HEK293 (cell line): Measurements from ENCODE around the gene MMUT.

Experiments used
- CTCF ChIA-PET: fragments of 350-600 bp; formaldehyde crosslinking; extraction: SDS; loops from one replicate; lab custom pipeline; 2021; ENCODE audit warnings: antibody characterized with exemption; lab: Yijun Ruan, JAX
- POLR2A ChIA-PET: fragments of 300-600 bp; formaldehyde crosslinking; extraction: SDS; loops from one replicate; lab custom pipeline; 2020; ENCODE audit warnings: antibody characterized with exemption, inconsistent platforms; lab: Yijun Ruan, JAX
- H3K27ac ChIP-seq: fragments of 200-500 bp; sonication (Bioruptor generic); 2 replicates; pipeline ENCODE4 v1.5.1; 2014; ENCODE audit warnings: low read depth, low read length, control low read depth, inconsistent platforms; ENCODE audit errors: extremely low read depth
- H3K36me3 ChIP-seq, 2 experiments: fragments of 200-500 bp in 1 of 2; sonication (Bioruptor generic) in 1 of 2; 1 replicate in 1 of 2; 2 replicates in 1 of 2; pipeline ENCODE4 v1.5.1; 2014 to 2017; ENCODE audit warnings: inconsistent platforms in 2 of 2, low read length in 2 of 2; ENCODE audit not compliant: control insufficient read depth in 2 of 2, insufficient read depth in 1 of 2
- H3K4me1 ChIP-seq: fragments of 200-500 bp; sonication (Bioruptor generic); 2 replicates; pipeline ENCODE4 v1.5.1; 2014; ENCODE audit warnings: mild to moderate bottlenecking, low read length, inconsistent platforms; ENCODE audit not compliant: control insufficient read depth, insufficient read depth
- H3K4me3 ChIP-seq: 2 replicates; pipeline ENCODE4 v1.5.1; 2011; ENCODE audit warnings: low read depth, mild to moderate bottlenecking, control low read depth, low read length, moderate library complexity
- H3K9me3 ChIP-seq: fragments of 200-500 bp; sonication (Bioruptor generic); 2 replicates; pipeline ENCODE4 v1.5.1; 2014; ENCODE audit warnings: low read depth, low read length, inconsistent platforms; ENCODE audit not compliant: control insufficient read depth, insufficient read depth
- AEBP2 ChIP-seq: fragments of 450-650 bp; formaldehyde crosslinking; IDR thresholded peaks from 2 replicates; pipeline ENCODE4 v1.5.1; 2016; ENCODE audit warnings: missing biosample characterization, missing genetic modification characterization, borderline replicate concordance
- EGR2 ChIP-seq: fragments of 450-650 bp; formaldehyde crosslinking; IDR thresholded peaks from 2 replicates; pipeline ENCODE4 v1.5.1; 2016; ENCODE audit warnings: low read depth, missing biosample characterization, missing genetic modification characterization
- GLIS2 ChIP-seq: fragments of 450-650 bp; formaldehyde crosslinking; IDR thresholded peaks from 2 replicates; pipeline ENCODE4 v1.5.1; 2016; ENCODE audit warnings: missing biosample characterization, missing genetic modification characterization
- KLF1 ChIP-seq: fragments of 450-650 bp; formaldehyde crosslinking; IDR thresholded peaks from 2 replicates; pipeline ENCODE4 v1.5.1; 2016; ENCODE audit warnings: missing biosample characterization, missing genetic modification characterization
- KLF7 ChIP-seq: fragments of 450-650 bp; formaldehyde crosslinking; IDR thresholded peaks from 2 replicates; pipeline ENCODE4 v1.5.1; 2016; ENCODE audit warnings: missing biosample characterization, missing genetic modification characterization, borderline replicate concordance
- MZF1 ChIP-seq: fragments of 450-650 bp; formaldehyde crosslinking; IDR thresholded peaks from 2 replicates; pipeline ENCODE4 v1.5.1; 2017; ENCODE audit warnings: missing biosample characterization, missing genetic modification characterization, borderline replicate concordance
- SCRT2 ChIP-seq: fragments of 450-650 bp; formaldehyde crosslinking; IDR thresholded peaks from 2 replicates; pipeline ENCODE4 v1.5.1; 2016; ENCODE audit warnings: missing biosample characterization, missing genetic modification characterization
- SP2 ChIP-seq: fragments of 450-650 bp; formaldehyde crosslinking; IDR thresholded peaks from 2 replicates; pipeline ENCODE4 v1.5.1; 2016; ENCODE audit warnings: missing biosample characterization, missing genetic modification characterization
- SP7 ChIP-seq: fragments of 450-650 bp; formaldehyde crosslinking; IDR thresholded peaks from 2 replicates; pipeline ENCODE4 v1.5.1; 2016; ENCODE audit warnings: missing biosample characterization, missing genetic modification characterization
- TRIM28 ChIP-seq: IDR thresholded peaks from 2 replicates; pipeline ENCODE4 v1.6.1; 2011; ENCODE audit warnings: low read length, control low read depth, borderline replicate concordance
- YY1 ChIP-seq: fragments of 450-650 bp; formaldehyde crosslinking; IDR thresholded peaks from 2 replicates; pipeline ENCODE4 v1.5.1; 2018; ENCODE audit warnings: missing biosample characterization, missing genetic modification characterization
- ZBTB1 ChIP-seq: fragments of 450-650 bp; formaldehyde crosslinking; IDR thresholded peaks from 2 replicates; pipeline ENCODE4 v1.5.1; 2016; ENCODE audit warnings: missing biosample characterization, missing genetic modification characterization
- ZBTB20 ChIP-seq: fragments of 450-650 bp; formaldehyde crosslinking; IDR thresholded peaks from 2 replicates; pipeline ENCODE4 v1.5.1; 2016; ENCODE audit warnings: missing biosample characterization, missing genetic modification characterization
- ZBTB49 ChIP-seq: fragments of 450-650 bp; formaldehyde crosslinking; IDR thresholded peaks from 2 replicates; pipeline ENCODE4 v1.5.1; 2016; ENCODE audit warnings: missing biosample characterization, missing genetic modification characterization, low read depth
- ZBTB7A ChIP-seq: fragments of 450-650 bp; formaldehyde crosslinking; IDR thresholded peaks from 2 replicates; pipeline ENCODE4 v1.5.1; 2016; ENCODE audit warnings: low read depth, missing biosample characterization, missing genetic modification characterization
- ZFHX2 ChIP-seq: fragments of 450-650 bp; formaldehyde crosslinking; conservative IDR thresholded peaks from 2 replicates; pipeline ENCODE4 v1.5.1; 2016; ENCODE audit warnings: missing biosample characterization, missing genetic modification characterization
- ZNF146 ChIP-seq: fragments of 450-650 bp; formaldehyde crosslinking; IDR thresholded peaks from 2 replicates; pipeline ENCODE4 v1.5.1; 2016; ENCODE audit warnings: missing biosample characterization, missing genetic modification characterization
- ZNF175 ChIP-seq: fragments of 450-650 bp; formaldehyde crosslinking; IDR thresholded peaks from 2 replicates; pipeline ENCODE4 v1.5.1; 2016; ENCODE audit warnings: missing biosample characterization, missing genetic modification characterization
- ZNF274 ChIP-seq, 2 experiments: fragments of 200-500 bp in 1 of 2; fragments of 450-650 bp in 1 of 2; sonication (Bioruptor generic) in 1 of 2; formaldehyde crosslinking in 1 of 2; IDR thresholded peaks; 2 replicates each; pipeline versions ENCODE4 v1.5.1 to v1.6.1; 2014 to 2016; ENCODE audit warnings: borderline replicate concordance in 1 of 2, inconsistent platforms in 1 of 2, low read length in 1 of 2, missing biosample characterization in 1 of 2, missing genetic modification characterization in 1 of 2
- ZNF324 ChIP-seq: fragments of 450-650 bp; formaldehyde crosslinking; IDR thresholded peaks from 2 replicates; pipeline ENCODE4 v1.5.1; 2016; ENCODE audit warnings: missing biosample characterization, missing genetic modification characterization
- ZNF335 ChIP-seq: fragments of 450-650 bp; formaldehyde crosslinking; conservative IDR thresholded peaks from 2 replicates; pipeline ENCODE4 v1.5.1; 2016; ENCODE audit warnings: missing biosample characterization, missing genetic modification characterization
- ZNF391 ChIP-seq: fragments of 450-650 bp; formaldehyde crosslinking; IDR thresholded peaks from 2 replicates; pipeline ENCODE4 v1.5.1; 2016; ENCODE audit warnings: low read depth, missing biosample characterization, missing genetic modification characterization, borderline replicate concordance
- ZNF398 ChIP-seq: fragments of 450-650 bp; formaldehyde crosslinking; IDR thresholded peaks from 2 replicates; pipeline ENCODE4 v1.5.1; 2017; ENCODE audit warnings: missing biosample characterization, missing genetic modification characterization
- ZNF449 ChIP-seq: fragments of 450-650 bp; formaldehyde crosslinking; IDR thresholded peaks from 2 replicates; pipeline ENCODE4 v1.5.1; 2017; ENCODE audit warnings: missing biosample characterization, mild to moderate bottlenecking, missing genetic modification characterization, moderate library complexity
- ZNF660 ChIP-seq: fragments of 450-650 bp; IDR thresholded peaks from 2 replicates; pipeline ENCODE4 v1.5.1; 2018; ENCODE audit warnings: missing biosample characterization, mild to moderate bottlenecking, missing genetic modification characterization
- ZNF692 ChIP-seq: fragments of 450-650 bp; formaldehyde crosslinking; IDR thresholded peaks from 2 replicates; pipeline ENCODE4 v1.5.1; 2016; ENCODE audit warnings: missing biosample characterization, missing genetic modification characterization
- ZSCAN4 ChIP-seq: fragments of 450-650 bp; formaldehyde crosslinking; IDR thresholded peaks from 2 replicates; pipeline ENCODE4 v1.5.1; 2017; ENCODE audit warnings: missing biosample characterization, missing genetic modification characterization

The MMUT gene

GRCh38 chr6:49462927-49463611 lies at the start of gene MMUT, which contains the start of gene CENPQ:
TSS of gene MMUT (minus strand) at chr6:49463253. CDS start at chr6:49459466, 3,787 bp downstream.
TSS of gene CENPQ (plus strand) at chr6:49463370. CDS start at chr6:49470177, 6,807 bp downstream.
- no peaks in the 10 kb centered on the region for H3K9me3 ChIP-seq
- ChIA-PET CTCF (interaction anchor here (0.5 to 1.2 kb wide), 3 partner anchors 69 to 325 kb away, joined by 3 to 5 read pairs (median 3); no protein-coding TSS in a partner anchor), POLR2A (no interaction called here)
- H3K27ac ChIP-seq = peak within 1 kb of the TSS; percentile 72
- peaks cover 5 to 13% of the 10 kb centered on the region in 2 experiments; a peak in 2 of 3 replicates for H3K36me3 ChIP-seq
- no peaks in the 10 kb centered on the region for H3K4me1 ChIP-seq
- H3K4me3 ChIP-seq = peak within 1 kb of the TSS; percentile 86
- TF ChIP-seq MZF1 (tag by site-specific recombination) = 0 out of 2 replicates have a peak, but pooled peaks have one; percentile 19
- 0 out of 2 replicates have a peak, but pooled peaks have one; percentile 42 for TF ChIP-seq ZBTB20 (tag by site-specific recombination)
- TF ChIP-seq ZNF146 = no peak
- TF ChIP-seq ZNF175 (tag by site-specific recombination) = no peak
- peak; percentile 97 for TF ChIP-seq KLF1 (tag by site-specific recombination)
- peak; percentile 99 for TF ChIP-seq SP2
- TF ChIP-seq ZSCAN4 (tag by site-specific recombination) = no peak
- TF ChIP-seq ZBTB7A = 0 out of 2 replicates have a peak, but pooled peaks have one; percentile 55
- TF ChIP-seq ZNF449 (tag by site-specific recombination) = peak; percentile 81
- peak; percentile 67 for TF ChIP-seq SCRT2 (tag by site-specific recombination)
- TF ChIP-seq SP7 (tag by site-specific recombination) = peak; percentile 66; the same call in 1 of the 2 replicates
- TF ChIP-seq ZBTB49 (tag by site-specific recombination) = no peak
- peak; percentile 47; the same call in 1 of the 2 replicates for TF ChIP-seq YY1 (tag by site-specific recombination)
- TF ChIP-seq ZNF274 (IDR thresholded peaks at IDR 0.05; ENCODE audit: low read length) = no peak
- no peak for TF ChIP-seq ZNF274 (tag by site-specific recombination; IDR thresholded peaks at IDR 0.05; ENCODE audit: borderline replicate concordance)
- TF ChIP-seq ZNF660 (tag by site-specific recombination) = peak; percentile 44; the same call in 1 of the 2 replicates
- peak; percentile 99 for TF ChIP-seq ZFHX2 (tag by site-specific recombination)
- peak; percentile 97 for TF ChIP-seq KLF7 (tag by site-specific recombination)
- no peak for TF ChIP-seq ZNF391 (tag by site-specific recombination)
- TF ChIP-seq EGR2 (tag by site-specific recombination) = peak; percentile 99
- TF ChIP-seq ZNF335 (tag by site-specific recombination) = peak; percentile 57; the same call in 1 of the 2 replicates
- TF ChIP-seq ZNF398 (tag by site-specific recombination) = peak; percentile 26; the same call in 1 of the 2 replicates
- TF ChIP-seq ZBTB1 = no peak
- TF ChIP-seq ZNF324 (tag by site-specific recombination) = peak; percentile 67; the same call in 1 of the 2 replicates
- TF ChIP-seq AEBP2 (tag by site-specific recombination) = no peak
- 0 out of 2 replicates have a peak, but pooled peaks have one; percentile 37 for TF ChIP-seq ZNF692 (tag by site-specific recombination)
- peak; percentile 66; the same call in 1 of the 2 replicates for TF ChIP-seq TRIM28
- peak; percentile 89 for TF ChIP-seq GLIS2 (tag by site-specific recombination)
